Measurements from ENCODE around the gene SAV1. TPM values are rescaled to one million over a fixed set of nuclear protein-coding genes. Genes with fewer than 3 reads are reported as not detected.

SAV1 gene
- total RNA-seq, 1 experiment from 2014 or later, result 35.2 TPM

GRCh38 chr14:50669441-50669986 is 1.4 kb upstream of the SAV1 start:
- H3K36me3 ChIP-seq (ENCODE audit: insufficient read depth, low read length, poor library complexity, severe bottlenecking), result no peaks in the 10 kb centered on the region
- H3K27me3 ChIP-seq (replicated peaks; ENCODE audit: insufficient read depth, low read depth, low read length, poor library complexity), result no peaks in the 10 kb centered on the region
- intact Hi-C loops (cut with micrococcal nuclease; ENCODE audit: unreplicated experiment), result no loop called here
- ChIA-PET CTCF (no interaction called here), POLR2A (ENCODE audit: low non-redundant PET) (no interaction called here)
- H3K4me3 ChIP-seq (ENCODE audit: low read depth, low read length, poor library complexity, severe bottlenecking), result peak overlapping the region; percentile 90
- H3K4me1 ChIP-seq (ENCODE audit: insufficient read depth, low read length, poor library complexity, severe bottlenecking), result peaks cover 24% of the 10 kb centered on the region
- no TSS peak for BruUV-seq (replicated peaks)
- H3K27ac ChIP-seq (ENCODE audit: low read depth, low read length, poor library complexity, severe bottlenecking), result no peak overlapping the region
- TF ChIP-seq, protein P1, sequence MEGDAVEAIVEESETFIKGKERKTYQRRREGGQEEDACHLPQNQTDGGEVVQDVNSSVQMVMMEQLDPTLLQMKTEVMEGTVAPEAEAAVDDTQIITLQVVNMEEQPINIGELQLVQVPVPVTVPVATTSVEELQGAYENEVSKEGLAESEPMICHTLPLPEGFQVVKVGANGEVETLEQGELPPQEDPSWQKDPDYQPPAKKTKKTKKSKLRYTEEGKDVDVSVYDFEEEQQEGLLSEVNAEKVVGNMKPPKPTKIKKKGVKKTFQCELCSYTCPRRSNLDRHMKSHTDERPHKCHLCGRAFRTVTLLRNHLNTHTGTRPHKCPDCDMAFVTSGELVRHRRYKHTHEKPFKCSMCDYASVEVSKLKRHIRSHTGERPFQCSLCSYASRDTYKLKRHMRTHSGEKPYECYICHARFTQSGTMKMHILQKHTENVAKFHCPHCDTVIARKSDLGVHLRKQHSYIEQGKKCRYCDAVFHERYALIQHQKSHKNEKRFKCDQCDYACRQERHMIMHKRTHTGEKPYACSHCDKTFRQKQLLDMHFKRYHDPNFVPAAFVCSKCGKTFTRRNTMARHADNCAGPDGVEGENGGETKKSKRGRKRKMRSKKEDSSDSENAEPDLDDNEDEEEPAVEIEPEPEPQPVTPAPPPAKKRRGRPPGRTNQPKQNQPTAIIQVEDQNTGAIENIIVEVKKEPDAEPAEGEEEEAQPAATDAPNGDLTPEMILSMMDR (conservative IDR thresholded peaks at IDR 0.05; ENCODE audit: low read depth, low read length), result no peak
- no peak for TF ChIP-seq EZH2 (IDR thresholded peaks at IDR 0.05; ENCODE audit: borderline replicate concordance, low read depth, low read length, poor library complexity, severe bottlenecking)
- no peak for DNase-seq (ENCODE audit: low spot score)
- no peaks in the 10 kb centered on the region for H3K9me3 ChIP-seq (ENCODE audit: low read depth, low read length, poor library complexity, severe bottlenecking)

DNA sequence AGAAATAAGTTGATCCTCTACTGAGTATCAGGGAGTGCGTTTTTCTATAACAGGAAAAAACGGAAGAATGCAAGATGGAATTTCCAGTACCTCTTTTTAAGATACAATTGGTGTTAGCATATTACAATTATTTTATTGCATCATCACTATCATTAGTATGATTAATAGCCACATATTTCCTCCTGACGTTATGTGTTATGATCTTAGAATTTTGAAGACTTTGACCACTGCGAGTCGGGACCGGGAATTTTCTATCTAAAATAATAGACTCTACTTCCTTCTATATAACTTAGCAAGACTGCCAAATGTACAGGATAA is 679 bp upstream of the SAV1 start:
- Histone ChIP-seq H3K4me3 (ENCODE audit: low read depth, low read length, poor library complexity, severe bottlenecking) (peak overlapping the region; percentile 90), H3K9me3 (ENCODE audit: low read depth, low read length, poor library complexity, severe bottlenecking) (no peaks in the 10 kb centered on the region), H3K4me1 (ENCODE audit: insufficient read depth, low read length, poor library complexity, severe bottlenecking) (peaks cover 25% of the 10 kb centered on the region), H3K27me3 (replicated peaks; ENCODE audit: insufficient read depth, low read depth, low read length, poor library complexity) (no peaks in the 10 kb centered on the region), H3K36me3 (ENCODE audit: insufficient read depth, low read length, poor library complexity, severe bottlenecking) (no peaks in the 10 kb centered on the region), H3K27ac (ENCODE audit: low read depth, low read length, poor library complexity, severe bottlenecking) (peak overlapping the region; percentile 96)
- no TSS peak for BruUV-seq (replicated peaks)
- ChIA-PET CTCF (interaction anchor here (0.7 kb wide), 1 partner anchor 46 kb away, joined by 4 read pairs; no protein-coding TSS in a partner anchor), POLR2A (ENCODE audit: low non-redundant PET) (interaction anchor here (0.7 kb wide), 2 partner anchors 427 to 1071 kb away, joined by 3 to 4 read pairs; no protein-coding TSS in a partner anchor)
- intact Hi-C loops (cut with micrococcal nuclease; ENCODE audit: unreplicated experiment), result no loop called here
- no peak for DNase-seq (ENCODE audit: low spot score)
- TF ChIP-seq, protein P1 (conservative IDR thresholded peaks at IDR 0.05; ENCODE audit: low read depth, low read length), result no peak
- TF ChIP-seq EZH2 (IDR thresholded peaks at IDR 0.05; ENCODE audit: borderline replicate concordance, low read depth, low read length, poor library complexity, severe bottlenecking), result no peak

DNA sequence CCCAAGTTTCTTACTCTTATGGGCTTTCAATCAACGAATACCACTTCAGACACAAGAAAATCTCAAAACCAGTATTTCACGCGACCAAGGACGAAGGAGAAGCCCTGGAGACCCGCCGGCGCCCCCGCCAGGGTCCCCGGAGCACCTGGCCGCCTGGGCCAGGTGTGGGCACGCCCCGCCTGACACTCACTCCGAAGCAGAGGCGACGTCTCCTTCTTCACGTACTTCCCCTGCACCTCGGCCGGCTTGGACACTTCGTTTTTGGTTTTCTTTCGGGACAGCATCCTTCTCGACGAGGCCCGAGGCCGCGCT is 466 bp downstream of the SAV1 start:
- BruUV-seq (replicated peaks), result no TSS peak
- Histone ChIP-seq H3K4me3 (ENCODE audit: low read depth, low read length, poor library complexity, severe bottlenecking) (peak overlapping the region; percentile 90), H3K27me3 (replicated peaks; ENCODE audit: insufficient read depth, low read depth, low read length, poor library complexity) (no peaks in the 10 kb centered on the region), H3K4me1 (ENCODE audit: insufficient read depth, low read length, poor library complexity, severe bottlenecking) (peaks cover 25% of the 10 kb centered on the region), H3K27ac (ENCODE audit: low read depth, low read length, poor library complexity, severe bottlenecking) (peak overlapping the region; percentile 96), H3K9me3 (ENCODE audit: low read depth, low read length, poor library complexity, severe bottlenecking) (no peaks in the 10 kb centered on the region), H3K36me3 (ENCODE audit: insufficient read depth, low read length, poor library complexity, severe bottlenecking) (peaks cover 1% of the 10 kb centered on the region)
- TF ChIP-seq EZH2 (IDR thresholded peaks at IDR 0.05; ENCODE audit: borderline replicate concordance, low read depth, low read length, poor library complexity, severe bottlenecking), result no peak
- TF ChIP-seq, protein P1 (conservative IDR thresholded peaks at IDR 0.05; ENCODE audit: low read depth, low read length), result no peak
- POLR2A ChIA-PET (ENCODE audit: low non-redundant PET), result no interaction called here
- DNase-seq (ENCODE audit: low spot score), result no peak
- intact Hi-C loops (cut with micrococcal nuclease; ENCODE audit: unreplicated experiment), result no loop called here
- CTCF ChIA-PET, result no interaction called here
